Chondrocyte (in vitro differentiated cells): ENCODE data around the gene TIGD6. TPM values are rescaled to one million over a fixed set of nuclear protein-coding genes. Genes with fewer than 3 reads are reported as not detected.

Source experiments
- DNase-seq: peaks from one replicate; pipeline ENCODE4 v3.0.0; 2021; ENCODE audit warnings: mixed read lengths, low spot score
- H3K27ac Mint-ChIP-seq: one replicate; pipeline ENCODE4 v1.8.0; 2021; ENCODE audit warnings: mild to moderate bottlenecking, moderate library complexity, mixed read lengths; ENCODE audit not compliant: unreplicated experiment
- H3K27me3 Mint-ChIP-seq: 2 replicates; pipeline ENCODE4 v1.8.0; 2021; ENCODE audit warnings: low read depth, mixed read lengths
- H3K36me3 Mint-ChIP-seq: 2 replicates; pipeline ENCODE4 v1.8.0; 2021; ENCODE audit warnings: low read depth, mixed read lengths
- H3K4me1 Mint-ChIP-seq: 2 replicates; pipeline ENCODE4 v1.8.0; 2021; ENCODE audit warnings: low read depth, mild to moderate bottlenecking, mixed read lengths
- H3K4me3 Mint-ChIP-seq: one replicate; pipeline ENCODE4 v1.8.0; 2021; ENCODE audit warnings: mild to moderate bottlenecking, moderate library complexity, mixed read lengths; ENCODE audit not compliant: unreplicated experiment
- H3K9me3 Mint-ChIP-seq: 2 replicates; pipeline ENCODE4 v1.8.0; 2021; ENCODE audit warnings: low read depth, mixed read lengths
- CTCF ChIP-seq: fragments of 200-600 bp; sonication (generic); IDR thresholded peaks from 2 replicates; pipeline ENCODE4 v1.5.0; 2021; ENCODE audit warnings: antibody characterized with exemption, mild to moderate bottlenecking, moderate library complexity
- total RNA-seq: library from RNA; stranded (reverse); gene quantifications from 3 replicates; pipeline ENCODE4 v1.2.1, GENCODE V29; 2021

Gene TIGD6
- total RNA-seq, 1 donor from 2014 or later, result 5.3 TPM

GRCh38 chr5:149975409-149975808 is 25.0 kb downstream of the TIGD6 start:
- no peaks in the 10 kb centered on the region for H3K9me3 Mint-ChIP-seq
- no peak overlapping the region for H3K4me3 Mint-ChIP-seq
- no peak for DNase-seq
- TF ChIP-seq CTCF, result no peak
- H3K27ac Mint-ChIP-seq, result no peak overlapping the region
- peaks cover 11% of the 10 kb centered on the region for H3K4me1 Mint-ChIP-seq
- no peaks in the 10 kb centered on the region for H3K27me3 Mint-ChIP-seq
- peaks cover 14% of the 10 kb centered on the region for H3K36me3 Mint-ChIP-seq

- no peak for DNase-seq
- peaks cover 3% of the 10 kb centered on the region for H3K36me3 Mint-ChIP-seq
- no peaks in the 10 kb centered on the region for H3K9me3 Mint-ChIP-seq
- no peaks in the 10 kb centered on the region for H3K27me3 Mint-ChIP-seq
- no peak for TF ChIP-seq CTCF
- H3K4me1 Mint-ChIP-seq, result peaks cover 8% of the 10 kb centered on the region
- H3K4me3 Mint-ChIP-seq, result no peak overlapping the region
- no peak overlapping the region for H3K27ac Mint-ChIP-seq
Observed at GRCh38 chr5:149969181-149969930, 31.1 kb downstream of the TIGD6 start.

GRCh38 chr5:149966946-149967345 is 33.5 kb downstream of the TIGD6 start:
- Mint-ChIP-seq H3K9me3 (no peaks in the 10 kb centered on the region), H3K36me3 (peaks cover 3% of the 10 kb centered on the region)
- no peak for TF ChIP-seq CTCF

DNA sequence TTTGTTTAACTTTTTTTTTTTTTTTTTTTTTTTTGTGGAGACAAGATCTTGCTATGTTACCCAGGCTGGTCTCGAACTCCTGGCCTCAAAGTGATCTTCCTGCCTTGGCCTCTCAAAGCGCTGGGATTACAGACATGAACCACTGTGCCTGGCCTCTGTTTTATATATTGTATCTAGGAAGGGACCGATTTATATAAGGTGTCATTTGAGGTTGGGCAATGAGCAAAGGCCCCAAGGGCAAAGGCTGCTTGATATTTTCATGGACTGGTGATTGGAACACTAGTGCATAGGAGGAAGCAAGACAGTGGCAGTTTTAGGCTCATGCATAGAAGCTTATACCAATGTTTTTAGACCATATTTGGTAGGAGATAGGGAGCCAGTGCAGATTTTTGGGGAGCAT is 36.7 kb downstream of the TIGD6 start:
- Mint-ChIP-seq H3K27ac (no peak overlapping the region), H3K4me3 (no peak overlapping the region)

More at GRCh38 chr5:149966946-149967345, 33.5 kb downstream of the TIGD6 start:
- DNase-seq, result no peak
- H3K27me3 Mint-ChIP-seq, result no peaks in the 10 kb centered on the region
- peaks cover 17% of the 10 kb centered on the region for H3K4me1 Mint-ChIP-seq
- no peak overlapping the region for H3K27ac Mint-ChIP-seq
- H3K4me3 Mint-ChIP-seq, result no peak overlapping the region

More for the DNA sequence above, 36.7 kb downstream of the TIGD6 start:
- Mint-ChIP-seq H3K36me3 (peaks cover 2% of the 10 kb centered on the region), H3K9me3 (no peaks in the 10 kb centered on the region), H3K27me3 (no peaks in the 10 kb centered on the region), H3K4me1 (peaks cover 33% of the 10 kb centered on the region)
- TF ChIP-seq CTCF, result no peak
- DNase-seq, result no peak
